NK-92 (cell line): ENCODE data around the gene AEBP1.

ENCODE experiments used
- DNase-seq: peaks from one replicate; lab custom pipeline; 2025; ENCODE audit not compliant: unreplicated experiment; lab: John Stamatoyannopoulos, UW

Gene AEBP1

DNA sequence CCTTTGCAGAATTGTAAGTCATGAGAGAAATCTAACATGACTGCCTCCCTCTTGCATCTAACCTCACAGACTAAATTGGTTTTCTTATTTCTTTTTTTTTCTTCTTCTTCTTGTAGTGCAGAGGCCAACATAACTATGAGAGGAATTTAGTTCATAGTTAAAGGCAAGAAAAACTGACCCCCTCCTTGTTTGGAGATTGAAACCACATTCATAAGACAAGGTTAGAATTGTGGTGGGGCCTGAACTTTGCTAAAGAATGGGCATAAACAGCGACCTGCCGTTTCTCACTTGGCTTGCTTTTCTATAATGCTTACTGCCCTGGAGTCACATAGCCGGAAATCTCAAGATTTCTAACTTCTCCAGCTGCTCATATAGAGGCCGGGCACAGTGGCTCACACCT lies 19.4 kb upstream of the AEBP1 start:
- DNase-seq: no peak

GRCh38 chr7:44085546-44085945 lies 18.6 kb upstream of the AEBP1 start:
- no peak for DNase-seq

DNA sequence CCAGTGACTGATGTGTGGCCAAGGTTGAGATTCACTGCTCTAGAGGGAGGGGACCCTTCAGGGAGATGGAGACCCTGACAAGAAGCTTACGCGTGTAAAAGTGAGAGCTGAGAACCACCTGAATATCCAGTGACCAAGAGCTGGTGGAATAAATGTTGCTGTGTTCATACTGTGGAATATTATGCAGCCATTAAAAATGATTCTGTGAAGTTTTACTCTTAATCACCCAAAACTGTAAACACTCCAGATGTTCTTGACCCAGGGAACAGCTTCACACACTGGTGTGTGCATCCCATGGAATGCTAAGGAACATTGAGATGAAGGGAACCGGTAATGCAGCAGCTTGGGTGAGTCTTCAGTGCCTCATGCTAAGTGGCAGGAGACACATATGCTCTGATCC lies 17.5 kb upstream of the AEBP1 start:
- no peak for DNase-seq

GRCh38 chr7:44087911-44088838 lies 16.0 kb upstream of the AEBP1 start:
- no peak for DNase-seq

DNA sequence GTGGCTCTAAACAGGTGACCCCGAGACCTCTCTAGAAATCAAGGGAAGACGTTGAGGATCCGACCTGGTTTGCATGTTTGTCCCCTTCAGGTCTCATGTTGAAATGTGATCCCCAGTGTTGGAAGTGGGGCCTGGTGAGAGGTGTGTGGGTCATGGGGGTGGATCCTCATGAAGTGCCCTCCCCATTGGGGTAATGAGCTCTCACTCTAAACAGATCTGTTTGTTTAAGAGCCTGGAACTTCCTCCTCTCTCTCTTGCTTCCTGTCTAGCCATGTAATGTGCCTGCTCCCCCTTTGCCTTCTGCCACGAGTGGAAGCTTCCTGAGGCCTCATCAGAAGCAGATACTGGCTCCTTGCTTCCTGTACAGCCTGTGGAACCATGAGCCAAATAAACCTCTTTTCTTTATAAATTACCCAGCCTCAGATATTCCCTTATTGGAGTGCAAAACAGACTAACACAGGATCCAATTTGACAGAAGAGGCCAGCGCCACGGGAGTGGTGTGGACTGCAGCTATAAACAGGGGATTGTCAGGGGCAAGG lies 11.0 kb upstream of the AEBP1 start:
- DNase-seq: no peak

DNA sequence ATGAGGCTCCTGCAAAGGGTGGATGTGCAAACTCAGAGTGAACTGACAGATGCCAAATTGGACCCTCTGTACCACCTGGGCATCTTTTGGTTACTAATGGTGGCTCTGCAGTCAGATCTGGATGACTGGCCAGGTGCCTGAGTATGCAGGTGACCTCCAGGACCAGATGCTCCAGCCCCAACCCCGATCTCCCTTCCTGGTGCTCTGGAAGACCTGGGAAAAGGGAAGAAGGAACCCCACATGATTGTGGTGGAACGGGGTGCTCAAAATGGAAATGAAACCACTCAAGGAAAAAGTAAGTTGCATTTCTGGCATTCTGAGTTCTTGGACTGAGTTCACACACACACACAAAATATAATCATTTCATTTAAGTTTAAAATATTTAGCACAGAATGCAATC lies 9.8 kb upstream of the AEBP1 start:
- DNase-seq: no peak

DNA sequence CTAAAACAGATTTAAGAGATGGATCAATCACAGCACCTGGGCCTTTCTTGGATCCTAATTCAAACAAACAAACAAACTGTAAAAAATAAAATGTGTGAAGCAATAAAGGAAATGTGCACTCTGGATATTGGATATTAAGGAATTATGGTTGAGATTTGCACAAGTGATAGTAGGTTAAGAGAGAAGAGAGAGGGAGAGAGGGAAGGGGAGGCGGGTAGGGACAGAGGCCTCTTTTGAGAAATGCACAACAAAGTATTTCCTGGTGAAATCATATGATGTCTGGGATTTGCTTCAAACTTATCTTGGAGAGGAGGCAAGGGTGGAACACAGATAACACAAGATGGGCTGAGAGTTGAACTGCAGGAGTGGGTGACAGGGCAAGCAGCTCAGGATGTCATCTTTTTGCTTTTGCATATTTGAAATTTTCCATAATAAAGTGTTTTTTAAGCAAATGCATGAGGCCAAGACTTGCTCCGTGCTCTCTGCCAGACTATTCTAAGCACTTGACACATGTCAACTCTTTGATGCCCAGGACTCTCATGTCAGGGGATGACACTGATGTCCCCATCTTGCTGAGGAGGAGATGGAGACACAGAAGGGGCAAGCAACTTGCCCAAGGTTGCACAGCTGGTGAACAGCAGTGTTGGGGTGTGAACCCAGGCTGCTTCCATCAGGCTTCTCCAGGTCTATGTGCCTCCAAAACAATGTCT lies 9.1 kb upstream of the AEBP1 start:
- DNase-seq: no peak

DNA sequence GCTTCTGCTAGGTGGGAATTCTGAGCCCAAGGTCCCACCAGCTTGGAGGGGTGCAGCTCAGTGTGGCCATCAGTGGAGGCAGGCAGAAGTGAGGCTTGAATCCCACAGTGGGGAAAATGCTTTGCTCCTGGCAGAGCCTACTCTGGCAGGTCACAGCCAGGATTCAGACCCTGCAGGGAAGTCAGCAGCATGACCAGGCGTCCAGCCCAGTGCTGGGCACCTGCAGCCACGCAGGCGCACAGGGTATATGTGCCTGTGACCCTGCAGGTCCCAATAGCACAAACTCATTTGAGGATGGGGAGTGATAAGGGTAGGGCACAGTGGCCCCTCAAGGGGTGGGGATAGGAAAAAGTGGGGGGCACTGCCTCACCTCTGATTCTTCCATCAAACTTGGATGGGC lies 8.4 kb upstream of the AEBP1 start:
- DNase-seq: no peak

DNA sequence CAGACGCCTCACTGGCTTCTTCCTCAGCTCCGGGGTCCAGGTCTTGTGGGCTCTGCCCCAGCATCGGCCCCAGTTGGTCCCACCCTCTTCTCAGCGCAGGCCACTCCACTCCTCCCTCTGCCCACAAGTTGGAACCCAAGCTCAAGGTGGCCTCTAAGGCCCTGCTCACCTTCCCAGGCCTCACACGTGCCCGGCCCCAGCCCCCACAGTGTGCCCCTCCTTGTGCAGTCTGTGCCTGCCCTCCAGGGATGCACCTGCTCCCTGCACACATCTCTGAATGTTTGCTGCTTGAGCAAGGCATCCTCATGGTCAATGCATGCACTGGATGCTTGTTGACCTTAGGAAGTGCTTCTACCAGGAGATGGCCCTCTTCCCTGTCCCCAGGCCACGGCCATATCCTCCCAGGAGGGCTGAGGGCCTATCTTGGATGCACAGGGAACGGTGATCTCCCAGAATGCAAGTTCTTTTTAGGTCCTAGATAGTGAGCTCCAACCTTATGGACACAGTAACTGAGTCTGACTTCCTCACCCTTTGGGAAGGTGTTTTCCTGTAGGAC lies 7.7 kb upstream of the AEBP1 start:
- no peak for DNase-seq

GRCh38 chr7:44097064-44097932 lies 6.8 kb upstream of the AEBP1 start:
- DNase-seq: no peak

DNA sequence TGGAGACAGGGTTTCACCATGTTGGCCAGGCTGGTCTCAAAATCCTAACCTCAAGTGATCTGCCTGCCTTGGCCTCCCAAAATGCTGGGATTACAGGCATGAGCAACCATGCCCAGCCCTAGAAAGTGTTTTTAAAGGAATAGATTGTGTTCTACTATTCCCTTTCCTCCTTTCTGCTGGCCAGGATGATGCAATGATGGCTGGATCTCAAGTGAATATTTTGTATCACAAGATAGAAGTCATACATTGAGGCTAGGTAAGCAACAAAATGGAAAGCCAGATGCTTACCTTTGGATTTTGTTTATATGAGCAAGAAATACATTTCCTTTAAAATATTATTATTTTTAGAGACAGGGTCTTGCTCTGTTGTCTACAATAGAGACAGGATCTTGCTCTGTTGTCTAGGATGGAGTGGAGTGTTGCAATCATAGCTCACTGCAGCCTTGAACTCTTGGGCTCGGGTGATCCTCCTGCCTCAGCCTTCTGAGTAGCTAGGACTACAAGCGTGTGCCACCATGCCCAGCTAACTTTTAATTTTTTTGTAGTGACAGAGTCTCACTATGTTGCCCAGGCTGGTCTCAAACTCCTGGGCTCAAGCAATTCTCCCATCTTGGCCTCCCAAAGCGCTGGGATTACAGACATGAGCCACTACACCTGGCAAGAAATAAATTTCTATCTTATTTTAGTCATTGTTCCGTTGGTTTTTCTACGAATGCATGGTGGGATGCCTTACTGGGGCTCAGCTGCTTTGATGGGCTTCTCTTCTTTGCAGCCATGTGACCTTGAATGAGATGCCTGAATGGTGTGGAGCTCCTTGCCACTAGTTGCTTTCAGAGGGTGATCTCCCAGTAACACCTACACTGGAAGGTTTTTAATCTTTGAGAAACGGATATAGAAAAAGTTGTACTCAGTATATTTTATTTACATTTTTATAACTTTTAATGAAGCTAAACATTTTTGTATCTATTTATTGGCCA lies 5.8 kb upstream of the AEBP1 start:
- DNase-seq: no peak

GRCh38 chr7:44099669-44100068 lies 4.5 kb upstream of the AEBP1 start:
- no peak for DNase-seq

GRCh38 chr7:44100458-44101302 lies 3.5 kb upstream of the AEBP1 start:
- no peak for DNase-seq

DNA sequence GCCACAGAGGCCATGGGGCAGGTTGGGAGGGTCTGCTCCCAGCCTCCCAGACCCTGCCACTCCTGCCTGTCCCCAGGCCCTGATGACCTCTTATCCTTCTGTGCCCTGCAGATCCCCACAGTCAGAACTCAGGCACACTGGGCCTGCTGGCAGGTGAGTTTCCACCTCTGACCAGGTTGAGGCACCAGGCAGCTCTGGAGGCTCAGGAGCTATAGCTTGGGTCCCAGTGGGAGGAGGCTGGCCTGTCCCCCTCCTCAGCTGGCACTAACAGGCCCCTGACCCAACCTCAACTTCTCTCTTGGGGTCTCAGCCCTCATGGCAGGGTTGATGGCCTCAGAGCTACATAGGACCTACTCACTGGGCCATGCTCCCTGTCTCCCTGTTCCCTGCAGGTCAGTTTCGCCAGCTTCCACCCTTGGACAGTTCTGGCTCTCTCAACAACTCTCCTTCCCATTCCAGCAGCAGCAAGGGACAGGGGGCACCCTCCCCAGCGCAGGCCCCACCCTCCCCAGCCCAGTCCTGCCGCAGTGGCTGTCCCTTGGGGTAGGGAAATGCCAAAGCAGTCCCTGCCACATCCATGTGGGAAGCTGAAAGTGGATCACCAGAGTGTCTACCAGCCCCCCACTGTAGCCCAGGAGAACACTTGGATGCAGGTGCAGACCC lies 2.7 kb upstream of the AEBP1 start:
- DNase-seq: no peak

- DNase-seq: no peak
Observed at GRCh38 chr7:44101966-44102845, 1.9 kb upstream of the AEBP1 start.

DNA sequence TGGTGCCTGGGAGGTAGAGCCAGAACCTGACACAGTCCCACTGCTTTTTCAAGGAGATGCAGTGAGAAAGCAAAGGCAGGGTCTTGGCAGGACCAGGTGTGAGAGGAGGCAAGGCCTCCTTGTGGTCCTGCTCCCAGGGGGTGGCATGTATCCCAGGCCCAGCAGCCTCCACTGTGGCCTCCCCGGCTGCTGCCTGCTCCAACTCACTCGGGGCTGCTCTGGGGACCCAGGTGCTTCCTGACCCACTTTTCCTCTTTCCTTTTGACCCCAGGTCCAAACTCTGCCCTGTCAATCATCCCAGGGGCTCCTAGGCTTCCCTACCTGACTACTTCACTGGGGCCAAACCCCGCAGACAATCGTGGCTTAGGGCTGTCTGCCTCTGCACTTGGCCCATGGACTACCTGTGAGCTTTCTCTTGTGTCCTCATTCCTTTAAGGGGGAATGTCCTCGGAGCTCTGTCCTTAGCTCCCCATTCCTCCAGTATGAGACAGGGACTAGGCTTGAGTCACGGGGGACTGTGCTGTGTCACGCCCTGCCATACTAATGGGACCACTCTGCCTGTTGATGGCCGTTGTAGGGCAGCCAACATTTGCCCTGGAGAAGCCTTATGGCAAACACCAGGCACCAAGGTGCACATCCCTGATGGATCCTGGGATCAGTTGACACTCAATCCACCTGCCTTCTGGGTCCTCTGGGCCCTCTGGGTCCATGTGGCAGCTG lies 1.1 kb upstream of the AEBP1 start:
- DNase-seq: no peak

DNA sequence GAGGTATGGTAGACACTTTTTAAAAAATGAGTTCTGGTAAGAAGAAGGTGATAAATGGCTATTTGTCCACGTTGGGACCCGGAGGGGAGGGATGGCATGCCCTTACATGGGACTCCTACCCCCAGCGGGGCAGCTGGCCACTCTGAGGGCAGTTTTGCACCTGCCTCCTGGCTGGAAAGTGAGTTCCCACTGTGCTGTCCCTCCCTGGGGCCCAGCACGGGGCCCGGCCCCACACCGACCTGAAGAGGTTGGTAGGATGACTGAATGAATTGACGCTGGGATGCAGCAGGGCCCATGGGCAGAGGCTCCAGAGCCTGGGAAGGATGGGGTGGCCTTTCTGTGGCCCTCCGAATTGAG lies 601 bp upstream of the AEBP1 start:
- DNase-seq: no peak
